ENCODE results near the gene SCN11A.
"Not testable (repeated sequence)": the region's sequence is repeated elsewhere in the genome, so short reads cannot be mapped to it uniquely, and the experiment has no call there.

The SCN11A gene

GRCh38 chr3:39065197-39065596 is 13.5 kb upstream of the SCN11A start:
- Histone ChIP-seq H3K4me1 (ENCODE audit: control insufficient read depth, insufficient read depth, low read length, unreplicated experiment) (no peaks in the 10 kb centered on the region), H3K27ac (ENCODE audit: low read depth, low read length) (no peak overlapping the region), H3K27me3 (ENCODE audit: insufficient read depth, low read length) (no peaks in the 10 kb centered on the region), H3K79me2 (ENCODE audit: control insufficient read depth, insufficient read depth, low read length, unreplicated experiment) (peaks cover 6% of the 10 kb centered on the region), H3K36me3 (ENCODE audit: insufficient read depth, low read length) (peaks cover 7% of the 10 kb centered on the region; the same call in 1 of the 2 replicates), H3K4me3 (ENCODE audit: low read depth, low read length) (no peak overlapping the region), H2AFZ (ENCODE audit: low read length, unreplicated experiment) (no peak overlapping the region)

- Histone ChIP-seq H3K36me3 (ENCODE audit: insufficient read depth, low read length) (peaks cover 6% of the 10 kb centered on the region; the same call in 1 of the 2 replicates), H2AFZ (ENCODE audit: low read length, unreplicated experiment) (no peak overlapping the region), H3K4me3 (ENCODE audit: low read depth, low read length) (no peak overlapping the region), H3K4me1 (ENCODE audit: control insufficient read depth, insufficient read depth, low read length, unreplicated experiment) (no peaks in the 10 kb centered on the region), H3K27ac (ENCODE audit: low read depth, low read length) (no peak overlapping the region), H3K27me3 (ENCODE audit: insufficient read depth, low read length) (no peaks in the 10 kb centered on the region), H3K79me2 (ENCODE audit: control insufficient read depth, insufficient read depth, low read length, unreplicated experiment) (peaks cover 6% of the 10 kb centered on the region)
Observed at GRCh38 chr3:39064646-39065045, 12.9 kb upstream of the SCN11A start.

DNA sequence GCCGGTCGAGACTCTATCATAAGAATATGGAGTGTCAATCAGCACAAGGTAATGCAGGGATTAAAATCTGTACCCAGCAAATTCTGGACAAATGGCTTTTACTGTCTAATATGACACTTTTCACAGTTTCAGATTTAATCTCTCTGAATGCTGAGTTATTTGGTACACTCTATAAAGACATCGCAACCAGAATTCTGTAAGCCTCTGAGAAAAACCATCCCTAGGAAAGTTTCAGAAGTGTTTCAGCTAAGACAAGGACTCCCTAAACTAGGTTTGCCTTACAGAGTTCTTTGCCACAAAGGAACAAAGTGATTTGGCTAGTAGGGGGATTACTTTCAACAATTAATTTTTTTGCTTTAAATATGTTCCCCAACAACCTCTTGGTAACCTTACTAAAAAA is 11.4 kb upstream of the SCN11A start:
- Histone ChIP-seq H3K4me1 (ENCODE audit: control insufficient read depth, insufficient read depth, low read length, unreplicated experiment) (no peaks in the 10 kb centered on the region), H3K36me3 (ENCODE audit: insufficient read depth, low read length) (0 out of 2 replicates have a peak, but pooled peaks cover 6% of the 10 kb centered on the region), H3K27me3 (ENCODE audit: insufficient read depth, low read length) (no peaks in the 10 kb centered on the region), H3K79me2 (ENCODE audit: control insufficient read depth, insufficient read depth, low read length, unreplicated experiment) (peaks cover 18% of the 10 kb centered on the region), H2AFZ (ENCODE audit: low read length, unreplicated experiment) (no peak overlapping the region), H3K4me3 (ENCODE audit: low read depth, low read length) (no peak overlapping the region), H3K27ac (ENCODE audit: low read depth, low read length) (no peak overlapping the region)

DNA sequence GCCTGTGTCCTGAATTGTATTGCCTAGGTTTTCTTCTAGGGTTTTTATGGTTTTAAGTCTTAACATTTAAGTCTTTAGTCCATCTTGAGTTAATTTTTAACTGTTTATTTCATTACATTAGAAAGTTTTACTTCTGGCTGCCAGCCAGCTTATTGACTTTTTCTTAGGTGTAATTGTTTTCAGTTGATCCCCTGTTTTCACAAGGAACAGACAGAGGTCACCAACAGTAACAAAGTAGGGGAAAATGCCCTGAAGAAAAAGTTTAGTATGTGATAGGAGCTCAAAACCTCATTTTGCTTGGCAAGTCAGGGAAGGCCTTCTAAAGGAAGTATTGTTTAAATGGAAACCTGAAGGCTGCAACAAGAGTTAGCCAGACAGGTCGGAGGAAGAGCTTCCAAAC is 10.4 kb upstream of the SCN11A start:
- Histone ChIP-seq H3K79me2 (ENCODE audit: control insufficient read depth, insufficient read depth, low read length, unreplicated experiment) (peaks cover 22% of the 10 kb centered on the region), H3K27ac (ENCODE audit: low read depth, low read length) (no peak overlapping the region), H3K36me3 (ENCODE audit: insufficient read depth, low read length) (0 out of 2 replicates have a peak, but pooled peaks cover 6% of the 10 kb centered on the region), H3K4me3 (ENCODE audit: low read depth, low read length) (no peak overlapping the region), H3K4me1 (ENCODE audit: control insufficient read depth, insufficient read depth, low read length, unreplicated experiment) (peaks cover under 1% of the 10 kb centered on the region), H2AFZ (ENCODE audit: low read length, unreplicated experiment) (no peak overlapping the region), H3K27me3 (ENCODE audit: insufficient read depth, low read length) (no peaks in the 10 kb centered on the region)

DNA sequence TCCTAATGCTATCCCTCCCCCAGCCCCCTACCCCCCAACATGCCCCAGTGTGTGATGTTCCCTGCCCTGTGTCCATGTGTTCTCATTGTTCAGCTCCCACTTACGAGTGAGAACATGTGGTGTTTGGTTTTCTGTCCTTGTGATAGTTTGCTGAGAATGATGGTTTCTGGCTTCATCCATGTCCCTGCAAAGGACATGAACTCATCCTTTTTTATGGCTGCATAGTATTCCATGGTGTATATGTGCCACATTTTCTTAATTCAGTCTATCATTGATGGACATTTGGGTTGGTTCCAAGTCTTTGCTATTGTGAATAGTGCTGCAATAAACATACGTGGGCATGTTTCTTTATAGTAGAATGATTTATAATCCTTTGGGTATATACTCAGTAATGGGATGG is 9.5 kb upstream of the SCN11A start:
- peaks cover 25% of the 10 kb centered on the region for H3K79me2 ChIP-seq (ENCODE audit: control insufficient read depth, insufficient read depth, low read length, unreplicated experiment)
- not testable (repeated sequence) for H3K4me3 ChIP-seq (ENCODE audit: low read depth, low read length); H3K27ac ChIP-seq (ENCODE audit: low read depth, low read length); H3K4me1 ChIP-seq (ENCODE audit: control insufficient read depth, insufficient read depth, low read length, unreplicated experiment); H3K27me3 ChIP-seq (ENCODE audit: insufficient read depth, low read length); H3K36me3 ChIP-seq (ENCODE audit: insufficient read depth, low read length); H2AFZ ChIP-seq (ENCODE audit: low read length, unreplicated experiment)

DNA sequence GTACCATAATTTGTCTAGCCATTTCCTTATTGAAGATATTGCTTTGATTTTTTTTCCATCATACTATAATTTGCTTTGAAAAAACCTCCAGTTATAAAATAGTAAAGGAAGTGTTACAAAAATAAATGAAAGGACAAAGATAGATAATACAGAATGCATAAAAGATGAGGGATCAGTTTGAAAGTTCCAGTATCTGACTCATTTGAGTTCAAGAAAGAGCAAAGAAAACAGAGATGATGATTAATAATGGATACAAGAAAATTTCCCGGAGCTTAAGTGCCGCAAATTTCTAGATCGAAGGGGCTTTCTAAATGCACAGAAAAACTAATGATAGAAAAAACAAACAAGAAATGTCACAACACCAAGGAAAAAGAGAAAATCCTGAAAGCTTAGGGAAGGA is 4.4 kb upstream of the SCN11A start:
- H3K36me3 ChIP-seq (ENCODE audit: insufficient read depth, low read length), result no peaks in the 10 kb centered on the region
- H3K79me2 ChIP-seq (ENCODE audit: control insufficient read depth, insufficient read depth, low read length, unreplicated experiment), result peaks cover 47% of the 10 kb centered on the region
- peak overlapping the region; percentile 64 for H3K27ac ChIP-seq (ENCODE audit: low read depth, low read length)
- H3K27me3 ChIP-seq (ENCODE audit: insufficient read depth, low read length), result no peaks in the 10 kb centered on the region
- peak overlapping the region; percentile 73 for H3K4me3 ChIP-seq (ENCODE audit: low read depth, low read length)
- H2AFZ ChIP-seq (ENCODE audit: low read length, unreplicated experiment), result peak overlapping the region; percentile 6
- H3K4me1 ChIP-seq (ENCODE audit: control insufficient read depth, insufficient read depth, low read length, unreplicated experiment), result peaks cover 19% of the 10 kb centered on the region

DNA sequence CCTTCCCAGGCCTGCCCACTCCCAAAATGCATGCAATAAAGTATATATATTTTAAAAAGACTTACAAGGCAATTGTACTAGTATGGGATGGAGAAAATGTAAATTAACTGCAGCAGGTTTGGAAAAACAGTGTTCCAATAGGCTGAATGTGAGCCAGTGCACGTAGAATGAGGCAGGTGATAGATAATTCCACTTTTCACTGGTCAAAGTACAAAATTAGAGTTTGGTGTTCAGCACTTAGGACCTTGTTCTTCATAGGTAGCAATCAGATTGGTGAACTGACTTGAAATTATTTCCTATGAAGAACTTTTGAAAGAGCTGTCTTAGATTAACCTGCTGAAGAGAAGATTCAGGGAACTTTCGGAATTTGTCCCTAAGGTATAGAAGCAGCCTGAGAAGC is 2.0 kb upstream of the SCN11A start:
- Histone ChIP-seq H3K27me3 (ENCODE audit: insufficient read depth, low read length) (no peaks in the 10 kb centered on the region), H3K4me1 (ENCODE audit: control insufficient read depth, insufficient read depth, low read length, unreplicated experiment) (peaks cover 19% of the 10 kb centered on the region), H3K79me2 (ENCODE audit: control insufficient read depth, insufficient read depth, low read length, unreplicated experiment) (peaks cover 41% of the 10 kb centered on the region), H2AFZ (ENCODE audit: low read length, unreplicated experiment) (no peak overlapping the region), H3K27ac (ENCODE audit: low read depth, low read length) (no peak overlapping the region), H3K4me3 (ENCODE audit: low read depth, low read length) (no peak overlapping the region), H3K36me3 (ENCODE audit: insufficient read depth, low read length) (no peaks in the 10 kb centered on the region)

GRCh38 chr3:39052583-39052982 is 839 bp upstream of the SCN11A start:
- Histone ChIP-seq H3K27me3 (ENCODE audit: insufficient read depth, low read length) (no peaks in the 10 kb centered on the region), H2AFZ (ENCODE audit: low read length, unreplicated experiment) (peak overlapping the region; percentile 9), H3K36me3 (ENCODE audit: insufficient read depth, low read length) (no peaks in the 10 kb centered on the region), H3K27ac (ENCODE audit: low read depth, low read length) (no peak overlapping the region), H3K4me1 (ENCODE audit: control insufficient read depth, insufficient read depth, low read length, unreplicated experiment) (peaks cover 19% of the 10 kb centered on the region), H3K4me3 (ENCODE audit: low read depth, low read length) (peak overlapping the region; percentile 97), H3K79me2 (ENCODE audit: control insufficient read depth, insufficient read depth, low read length, unreplicated experiment) (peaks cover 32% of the 10 kb centered on the region)

DNA sequence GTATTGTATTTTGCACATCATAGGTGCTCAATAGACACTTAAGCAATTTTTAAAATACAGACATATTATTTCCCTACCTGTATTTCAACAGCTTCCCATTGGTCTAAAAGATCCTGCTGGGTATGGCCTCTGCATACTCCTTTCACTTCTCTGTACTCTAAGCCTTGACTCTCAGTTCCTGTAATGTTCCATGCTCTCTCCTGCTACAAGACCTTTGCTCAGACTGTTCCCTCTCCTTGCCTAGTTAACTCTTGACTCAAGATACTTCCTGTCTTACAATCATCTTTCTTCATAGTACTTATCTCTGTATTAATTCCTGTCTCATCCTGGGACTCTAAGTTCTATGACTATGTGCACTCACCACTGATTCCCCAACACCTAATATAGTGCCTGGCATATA is 1.7 kb downstream of the SCN11A start:
- Histone ChIP-seq H3K4me3 (ENCODE audit: low read depth, low read length) (no peak overlapping the region), H3K27me3 (ENCODE audit: insufficient read depth, low read length) (no peaks in the 10 kb centered on the region), H3K36me3 (ENCODE audit: insufficient read depth, low read length) (no peaks in the 10 kb centered on the region), H3K4me1 (ENCODE audit: control insufficient read depth, insufficient read depth, low read length, unreplicated experiment) (peaks cover 4% of the 10 kb centered on the region), H3K79me2 (ENCODE audit: control insufficient read depth, insufficient read depth, low read length, unreplicated experiment) (peaks cover 24% of the 10 kb centered on the region), H2AFZ (ENCODE audit: low read length, unreplicated experiment) (peak overlapping the region; percentile 31), H3K27ac (ENCODE audit: low read depth, low read length) (no peak overlapping the region)

DNA sequence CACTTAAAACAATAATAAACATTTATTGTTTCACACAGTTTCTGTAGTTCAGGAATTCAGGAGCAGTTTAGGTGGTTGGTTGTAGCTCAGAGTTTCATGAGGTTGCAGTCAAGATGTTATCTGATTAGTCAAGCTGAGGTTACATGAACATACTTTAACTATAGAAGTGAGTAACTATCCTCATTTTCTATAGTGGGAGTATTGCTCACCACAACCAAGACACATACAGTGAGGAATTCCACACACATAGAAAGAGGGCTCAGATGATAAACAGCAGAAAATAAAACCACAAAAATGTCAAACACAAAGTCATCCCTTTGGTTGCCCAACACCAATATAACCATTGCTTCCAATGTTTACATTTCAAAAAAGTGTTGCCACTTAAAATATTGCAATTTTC is 13.6 kb downstream of the SCN11A start:
- Histone ChIP-seq H2AFZ (ENCODE audit: low read length, unreplicated experiment) (no peak overlapping the region), H3K27me3 (ENCODE audit: insufficient read depth, low read length) (no peaks in the 10 kb centered on the region), H3K4me3 (ENCODE audit: low read depth, low read length) (no peak overlapping the region), H3K27ac (ENCODE audit: low read depth, low read length) (0 out of 2 replicates have a peak overlapping the region, but pooled peaks have one; percentile 13), H3K36me3 (ENCODE audit: insufficient read depth, low read length) (no peaks in the 10 kb centered on the region), H3K79me2 (ENCODE audit: control insufficient read depth, insufficient read depth, low read length, unreplicated experiment) (no peaks in the 10 kb centered on the region), H3K4me1 (ENCODE audit: control insufficient read depth, insufficient read depth, low read length, unreplicated experiment) (peaks cover 7% of the 10 kb centered on the region)

DNA sequence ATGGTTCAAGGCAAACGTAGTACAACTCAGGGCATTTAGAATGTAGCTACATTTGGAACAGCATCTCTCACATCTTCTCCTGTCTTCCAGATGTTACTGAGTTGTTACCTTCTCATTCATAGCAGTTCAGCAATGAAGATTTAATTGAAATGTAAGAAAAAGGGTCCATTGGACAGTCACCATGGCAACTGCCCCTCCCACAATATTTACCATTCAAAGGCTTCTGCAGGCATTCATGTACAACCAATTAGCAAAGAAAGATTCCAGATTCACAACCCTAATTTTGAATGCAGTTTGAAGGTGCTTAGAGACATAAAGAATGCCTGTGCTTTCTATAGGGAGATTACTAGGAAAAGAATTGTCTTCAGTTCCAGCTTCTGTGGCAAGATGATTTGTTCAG is 22.2 kb downstream of the SCN11A start:
- Histone ChIP-seq H3K27ac (ENCODE audit: low read depth, low read length) (no peak overlapping the region), H3K4me1 (ENCODE audit: control insufficient read depth, insufficient read depth, low read length, unreplicated experiment) (no peaks in the 10 kb centered on the region), H3K79me2 (ENCODE audit: control insufficient read depth, insufficient read depth, low read length, unreplicated experiment) (no peaks in the 10 kb centered on the region), H3K36me3 (ENCODE audit: insufficient read depth, low read length) (no peaks in the 10 kb centered on the region), H2AFZ (ENCODE audit: low read length, unreplicated experiment) (no peak overlapping the region), H3K4me3 (ENCODE audit: low read depth, low read length) (no peak overlapping the region), H3K27me3 (ENCODE audit: insufficient read depth, low read length) (peaks cover 12% of the 10 kb centered on the region)

All from ACC112 (cell line).